GM21529 (cell line): ENCODE data around the gene NUDC.
"Not testable (repeated sequence)": the region's sequence is repeated elsewhere in the genome, so short reads cannot be mapped to it uniquely, and the experiment has no call there.

Experiments used
- ATAC-seq: cut with Tn5 transposase; IDR thresholded peaks from one replicate; pipeline ENCODE4 v1.9.1; 2021; ENCODE audit not compliant: unreplicated experiment

The NUDC gene

DNA sequence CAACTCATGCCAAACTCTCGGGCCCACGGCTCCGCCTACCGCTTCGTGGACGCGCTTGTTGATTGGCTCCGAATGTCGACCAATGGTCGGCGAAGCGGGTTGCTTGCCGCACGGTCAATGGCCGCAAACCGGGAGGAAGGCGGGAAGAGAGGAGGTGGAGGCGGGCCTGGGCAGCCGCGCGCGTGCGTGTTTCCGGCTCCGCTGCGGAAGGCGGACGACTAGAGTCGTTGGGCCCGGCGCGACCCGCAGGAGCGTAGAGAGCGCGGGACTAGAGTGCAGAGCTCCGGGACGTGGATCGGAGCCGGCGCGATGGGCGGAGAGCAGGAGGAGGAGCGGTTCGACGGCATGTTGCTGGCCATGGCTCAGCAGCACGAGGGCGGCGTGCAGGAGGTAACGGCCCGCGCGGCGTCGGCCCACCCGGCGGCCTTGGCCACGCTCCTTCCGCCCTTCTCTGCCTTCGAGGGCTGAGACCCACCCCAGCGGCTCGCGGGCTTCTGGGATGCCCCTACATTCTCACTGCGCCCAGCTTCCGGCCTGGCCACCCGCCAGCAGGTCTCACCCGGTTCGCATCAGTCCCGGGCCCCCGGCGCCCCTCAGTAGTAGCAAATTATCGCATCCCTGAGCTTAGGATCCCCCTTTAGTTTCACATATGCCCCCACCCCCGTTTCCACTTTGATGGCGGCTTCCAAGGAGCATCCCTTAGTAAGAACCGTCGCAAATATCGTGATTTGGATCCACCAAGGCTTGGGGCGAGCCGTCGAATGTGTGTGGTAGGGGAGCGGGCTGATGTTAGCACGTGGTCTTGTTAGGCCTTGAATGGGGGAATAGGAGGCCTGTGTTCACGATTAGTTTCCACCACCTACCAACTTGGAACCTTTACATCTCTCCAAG, at the start of gene NUDC:
Gene NUDC, plus strand, starts transcription at position 204 of the 891 bp plus-strand sequence. Its CDS starts 106 bp downstream, at position 310.
- ATAC-seq = peak; percentile 97

DNA sequence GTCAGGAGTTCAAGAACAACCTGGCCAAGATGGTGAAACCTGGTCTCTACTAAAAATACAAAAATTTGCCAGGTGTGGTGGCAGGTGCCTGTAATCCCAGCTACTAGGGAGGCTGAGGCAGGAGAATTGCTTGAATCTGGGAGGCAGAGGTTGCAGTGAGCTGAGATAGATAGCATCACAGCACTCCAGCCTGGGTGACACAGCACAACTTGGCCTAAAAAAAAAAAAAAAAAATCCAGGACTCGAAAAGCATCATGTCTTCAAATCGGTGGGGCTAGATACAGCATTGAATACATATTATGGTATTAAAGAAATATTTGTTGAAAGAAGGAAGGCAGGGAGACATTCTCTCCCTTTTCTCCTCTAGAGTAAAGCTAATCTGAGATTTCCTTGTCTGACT, 48.4 kb upstream of the NUDC start:
- not testable (repeated sequence) for ATAC-seq

DNA sequence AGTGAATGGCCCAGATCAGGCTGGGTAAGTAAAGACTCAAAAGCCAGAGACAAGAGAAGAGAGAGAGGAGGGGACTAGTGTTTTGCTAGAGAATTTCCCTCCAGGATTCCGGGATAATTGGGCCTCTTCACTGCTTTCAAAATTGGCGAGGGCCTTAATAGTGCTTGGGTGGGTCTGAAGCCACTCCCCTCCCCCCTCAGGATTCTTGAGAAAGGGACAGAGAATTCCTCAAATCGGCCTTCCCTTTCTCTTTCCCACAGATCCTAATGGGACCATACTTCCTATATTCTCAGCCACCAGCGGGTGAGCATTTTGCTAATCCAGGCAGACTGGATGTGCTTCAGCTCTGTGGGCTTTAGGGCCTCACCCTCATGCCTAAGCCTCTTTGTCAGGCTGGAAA, 46.6 kb upstream of the NUDC start:
- ATAC-seq = no peak

DNA sequence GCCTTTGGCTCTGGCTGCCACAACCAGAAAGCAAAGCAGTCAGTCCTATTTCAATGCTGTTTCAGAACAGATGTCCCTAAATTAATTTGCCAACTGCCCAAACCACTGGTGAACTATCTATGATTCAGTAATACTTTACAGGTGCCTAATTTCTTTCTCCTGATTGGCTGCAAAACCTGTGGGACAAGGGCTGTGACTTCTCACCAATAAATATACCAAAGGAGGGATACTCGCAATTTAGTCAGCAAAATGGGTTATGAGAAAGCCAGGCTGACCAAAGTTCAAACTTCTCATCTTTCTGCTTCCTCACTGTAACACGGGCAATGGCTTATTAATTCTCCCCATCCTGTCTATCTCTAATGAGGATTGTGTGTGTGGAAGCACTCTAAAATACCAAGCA, 44.2 kb upstream of the NUDC start:
- ATAC-seq = no peak

DNA sequence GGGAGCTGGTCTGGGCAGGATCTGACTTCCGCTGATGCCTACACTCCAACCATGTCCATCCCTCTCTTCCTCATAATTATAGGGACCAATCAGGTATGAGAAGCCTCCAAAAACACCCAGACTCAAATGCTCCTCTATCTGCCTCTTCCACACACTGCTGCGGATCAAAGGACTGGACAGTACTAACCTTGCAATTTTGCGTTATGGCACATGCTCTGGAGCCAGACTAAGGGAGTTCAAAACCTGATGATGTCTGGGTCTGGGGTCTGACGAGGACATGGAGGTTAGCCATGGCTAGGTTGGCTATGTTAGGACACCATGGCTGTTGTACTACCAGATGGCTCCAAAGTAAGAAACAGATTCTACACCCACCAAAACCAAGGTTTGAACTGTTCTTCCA, 41.8 kb upstream of the NUDC start:
- no peak for ATAC-seq

DNA sequence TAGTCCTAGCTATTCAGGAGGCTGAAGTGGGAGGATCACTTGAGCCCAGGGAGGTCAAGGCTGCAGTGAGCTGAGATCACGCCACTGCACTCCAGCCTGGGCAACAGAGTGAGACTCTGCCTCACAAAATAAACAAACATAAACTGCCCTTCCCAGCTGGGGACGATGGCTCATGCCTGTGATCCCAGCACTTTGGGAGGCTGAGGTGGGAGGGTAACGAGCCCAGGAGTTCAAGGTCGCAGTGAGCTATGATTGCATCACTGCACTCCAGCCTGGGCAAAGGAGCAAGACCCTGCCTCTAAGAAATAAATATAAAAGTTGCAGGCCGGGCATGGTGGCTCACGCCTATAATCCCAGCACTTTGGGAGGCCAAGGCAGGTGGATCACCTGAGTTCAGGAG, 39.9 kb upstream of the NUDC start:
- not testable (repeated sequence) for ATAC-seq

DNA sequence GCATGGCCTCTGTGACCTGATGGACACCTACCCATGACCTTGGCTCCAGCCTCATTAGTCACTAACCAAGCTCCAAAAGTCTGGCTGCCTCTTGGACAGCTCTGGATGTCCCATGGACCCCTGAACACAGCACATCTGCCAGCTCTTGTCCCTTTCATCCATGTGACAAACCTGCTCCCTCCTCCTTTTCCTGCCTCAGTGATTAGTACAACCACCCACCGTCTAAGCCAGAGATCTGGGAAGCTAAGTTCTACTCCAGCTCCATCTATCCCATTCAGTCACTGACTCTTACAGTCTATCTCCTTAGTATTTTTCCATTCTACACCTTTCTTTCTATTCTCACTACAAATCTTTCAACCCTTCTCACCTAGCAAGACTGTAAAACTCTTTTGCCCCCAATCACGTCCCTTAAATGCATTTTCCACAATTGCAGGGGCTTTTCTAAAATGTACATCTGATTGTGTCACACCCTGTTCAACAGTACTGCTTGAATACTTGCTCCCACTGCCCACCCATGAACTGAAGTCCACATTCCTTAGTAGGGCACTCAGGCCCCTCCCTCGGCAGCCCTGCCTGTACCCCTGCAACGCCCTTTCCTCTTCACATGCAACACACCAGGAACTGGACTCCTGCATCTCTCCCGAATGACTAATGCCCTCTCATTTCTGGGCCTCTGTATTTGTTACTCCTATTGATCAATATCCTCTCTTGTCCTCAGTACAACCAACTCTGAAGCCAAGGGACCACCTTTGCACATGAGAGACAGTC, 38.7 kb upstream of the NUDC start:
- no peak for ATAC-seq

DNA sequence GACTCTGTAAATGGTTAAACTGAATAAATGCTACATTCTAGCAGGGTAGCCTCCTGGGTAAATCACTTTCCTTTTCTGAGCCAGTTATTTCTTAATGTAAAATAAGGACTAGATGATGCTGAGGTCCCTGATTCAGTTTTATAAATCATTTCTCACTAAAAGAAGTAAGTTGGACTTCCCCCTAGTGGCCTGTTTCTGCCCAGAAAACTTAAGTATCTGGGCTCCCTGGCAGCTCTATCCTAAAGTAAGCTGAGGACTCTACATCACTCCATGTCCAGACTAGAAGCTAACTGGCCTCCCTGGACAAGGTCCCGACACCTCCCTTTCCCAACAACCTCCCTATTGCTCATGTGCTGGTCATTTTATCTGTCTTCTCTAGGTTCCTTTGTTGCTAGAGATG, 34.4 kb upstream of the NUDC start:
- no peak for ATAC-seq

DNA sequence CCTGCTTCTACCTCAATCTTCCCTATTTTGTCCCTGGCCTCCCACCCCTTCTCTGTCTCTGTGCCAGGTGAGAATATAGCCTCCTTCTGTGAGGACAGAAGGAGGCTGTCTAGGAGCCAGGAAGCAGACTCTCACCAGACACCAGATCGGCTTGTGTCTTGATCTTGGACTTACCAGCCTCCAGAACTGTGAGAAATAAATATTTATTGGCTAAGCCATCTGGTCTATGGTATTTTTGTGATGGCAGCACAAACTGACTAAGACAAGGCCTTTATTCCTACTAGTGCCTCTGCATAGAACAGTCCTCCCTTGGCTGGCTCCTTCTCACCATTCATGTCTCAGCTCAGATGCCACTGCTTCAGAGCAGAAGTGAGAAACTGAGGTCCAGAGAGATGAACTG, 33.3 kb upstream of the NUDC start:
- no peak for ATAC-seq

DNA sequence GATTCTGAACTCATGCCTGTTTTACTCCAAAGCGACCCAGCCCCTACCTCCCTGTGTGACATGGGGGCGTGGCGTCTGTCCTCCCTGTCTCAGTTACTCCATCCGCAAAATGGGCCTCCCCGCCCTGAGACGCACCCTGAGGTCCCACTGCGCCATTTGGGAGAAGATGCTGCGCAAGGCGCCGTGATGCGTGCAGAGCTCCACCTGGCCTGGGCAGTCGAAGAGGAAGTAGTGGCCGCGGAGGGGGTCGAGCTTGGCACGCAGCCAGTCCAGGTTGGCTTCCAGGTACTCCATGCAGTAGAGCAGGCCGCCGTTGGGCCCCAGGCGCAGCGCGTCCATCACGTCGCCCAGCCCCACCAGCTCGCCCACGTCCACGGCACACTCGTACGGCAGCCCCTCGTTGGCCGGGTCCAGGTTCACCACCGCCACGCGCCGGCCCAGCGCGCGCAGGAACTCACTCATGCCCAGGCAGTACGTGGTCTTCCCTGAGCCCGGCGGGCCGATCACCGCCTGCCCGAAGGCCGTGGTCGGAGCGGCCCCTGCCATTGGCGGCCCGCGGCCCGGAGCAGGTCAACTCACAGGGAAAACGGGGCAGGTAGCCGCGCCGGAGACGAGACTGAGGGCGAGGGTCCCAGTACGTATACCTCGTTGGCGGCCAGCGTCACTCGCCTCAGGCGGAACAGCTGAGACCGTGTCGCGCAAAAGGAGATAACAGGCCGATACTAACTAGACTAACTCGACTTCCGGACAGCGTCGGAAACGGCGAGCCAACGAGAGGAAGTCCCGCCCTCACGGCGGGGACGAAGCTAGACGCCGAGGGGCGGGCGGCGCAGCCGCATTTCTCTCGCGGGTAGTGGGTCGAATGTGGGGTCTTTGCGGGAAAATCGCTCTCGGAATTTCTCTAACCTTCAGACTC, 31.7 kb upstream of the NUDC start, which contains the start of gene GPN2:
Gene GPN2, minus strand, starts transcription at position 733 of the 916 bp plus-strand sequence. Its CDS starts 187 bp downstream, at position 546.
- ATAC-seq = peak; percentile 90

DNA sequence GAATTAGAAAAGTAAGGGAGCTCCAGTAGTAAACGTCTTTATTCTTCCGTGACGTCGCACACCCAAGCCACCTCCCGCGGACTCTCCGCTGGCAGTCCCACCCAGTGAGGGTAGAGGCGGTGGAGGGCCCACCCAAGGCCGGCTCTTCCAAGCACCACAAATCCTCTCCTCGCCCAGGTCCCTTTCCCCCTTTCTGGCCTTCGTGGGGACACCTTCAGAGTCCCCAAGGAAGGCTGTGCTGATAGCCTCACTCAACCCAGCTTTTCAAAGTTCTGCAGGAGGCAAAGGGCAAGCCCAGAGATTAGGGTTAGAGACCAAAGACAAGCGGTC, 31.1 kb upstream of the NUDC start:
- peak; percentile 14 for ATAC-seq

DNA sequence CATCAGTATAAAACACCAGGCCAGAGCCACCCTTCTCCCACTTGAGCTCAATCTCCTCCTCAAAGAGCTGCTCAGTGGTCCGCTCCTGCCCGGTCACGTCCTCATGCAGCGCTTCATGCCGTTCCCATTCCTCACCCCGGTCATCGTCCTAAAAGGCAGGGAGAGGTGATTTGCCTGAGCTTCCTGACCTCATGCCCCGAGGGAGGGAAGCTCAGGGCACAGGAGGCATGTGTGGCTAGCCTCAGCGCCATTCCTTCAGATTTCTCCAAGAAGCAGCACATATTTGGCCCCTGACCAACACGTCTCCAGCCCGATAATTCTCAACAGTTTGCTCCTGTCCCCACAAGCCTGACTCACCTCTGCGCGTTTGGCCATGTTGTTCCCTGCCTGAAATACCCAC, 27.3 kb upstream of the NUDC start:
- ATAC-seq = no peak

DNA sequence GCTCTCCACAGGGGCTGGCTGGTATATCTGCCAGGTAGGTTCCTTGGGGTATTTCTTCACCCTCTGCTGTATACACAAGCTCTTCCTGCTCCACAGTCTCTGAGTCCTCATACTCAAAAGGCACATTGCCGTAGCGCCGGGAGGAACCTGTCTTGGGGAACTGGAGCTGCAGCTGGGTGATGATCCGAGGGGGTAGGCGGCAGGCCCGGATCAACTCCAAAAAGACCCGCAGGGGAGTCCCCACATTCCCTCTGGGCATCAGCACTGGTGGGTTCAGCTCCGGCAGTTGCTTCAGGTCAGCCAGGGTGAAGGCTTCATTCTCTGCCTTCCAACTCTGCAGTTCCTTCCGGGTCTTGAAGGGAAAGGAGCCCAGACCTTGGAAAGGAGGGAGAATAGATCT, 24.2 kb upstream of the NUDC start:
- no peak for ATAC-seq

DNA sequence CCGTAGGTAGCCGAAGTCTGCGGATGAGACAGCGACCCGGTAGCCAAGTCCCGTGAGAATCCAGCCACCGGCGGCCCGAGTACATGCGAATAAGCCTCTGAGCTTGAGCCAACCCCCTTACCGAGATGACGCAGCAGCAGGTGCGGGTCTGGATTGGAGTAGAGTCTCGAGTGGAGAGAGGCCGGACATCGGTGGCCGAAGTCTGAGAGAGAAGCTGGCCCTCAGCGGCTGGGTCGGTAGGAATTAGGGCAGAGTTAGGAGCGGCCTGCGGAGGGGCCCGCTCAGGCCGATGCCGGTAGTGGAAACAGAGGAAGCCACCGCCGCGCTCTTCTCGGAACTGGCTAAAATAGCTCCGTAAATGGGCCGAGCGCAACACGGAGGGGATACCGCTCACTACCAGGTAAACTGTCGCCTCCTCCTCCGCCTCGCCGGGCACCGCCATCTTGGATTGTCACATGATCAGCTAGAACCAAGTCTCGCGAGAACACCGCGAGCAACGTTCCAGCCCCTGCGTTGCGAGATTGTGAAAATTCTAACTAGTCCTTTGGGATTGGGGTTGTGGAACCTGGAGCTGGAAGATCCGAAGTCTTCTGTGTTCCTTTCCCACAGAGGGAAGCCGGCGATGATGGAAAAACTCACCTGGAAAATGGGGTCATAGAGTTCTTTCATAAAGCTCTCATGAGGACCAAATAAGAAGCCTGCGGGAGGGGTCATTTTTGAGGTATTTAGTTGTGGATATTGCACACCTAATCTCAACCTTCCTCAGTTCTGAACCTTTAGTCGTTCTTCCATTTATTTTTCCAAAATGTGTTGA, 21.3 kb upstream of the NUDC start, which contains the start of gene GPATCH3:
Gene GPATCH3, minus strand, starts transcription at position 467 of the 814 bp plus-strand sequence. Its CDS starts 25 bp downstream, at position 442.
- peak; percentile 83 for ATAC-seq

DNA sequence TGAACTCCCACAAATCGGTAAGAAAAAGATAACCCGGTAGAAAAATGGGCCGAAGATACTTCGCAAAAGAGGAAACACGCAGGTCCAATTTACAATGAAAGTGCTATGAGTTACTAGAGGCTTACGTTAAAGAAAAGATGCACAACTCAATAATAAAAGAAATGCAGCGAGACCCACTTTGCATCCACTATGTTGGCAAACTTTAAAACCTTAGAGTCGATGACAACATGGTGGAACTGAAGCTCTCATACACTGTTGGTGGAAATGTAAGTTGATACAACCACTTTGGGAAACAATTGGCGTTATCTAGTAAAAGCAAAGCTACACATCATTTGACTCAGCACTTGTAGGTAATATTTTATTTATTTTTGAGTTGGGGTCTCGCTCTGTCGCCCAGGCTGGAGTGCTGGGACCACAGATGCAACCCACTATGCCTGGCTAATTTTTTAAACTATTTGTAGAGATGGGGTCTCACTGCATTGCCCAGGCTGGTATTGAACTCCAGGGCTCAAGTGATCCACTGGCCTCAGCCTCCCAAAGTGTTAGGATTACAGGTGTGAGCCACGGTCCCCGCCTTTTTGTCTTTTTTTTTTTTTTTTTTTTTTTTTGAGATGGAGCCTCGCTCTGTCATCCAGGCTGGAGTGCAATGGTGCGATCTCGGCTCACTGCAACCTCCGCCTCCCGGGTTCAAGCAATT, 20.6 kb upstream of the NUDC start:
- ATAC-seq = no peak

DNA sequence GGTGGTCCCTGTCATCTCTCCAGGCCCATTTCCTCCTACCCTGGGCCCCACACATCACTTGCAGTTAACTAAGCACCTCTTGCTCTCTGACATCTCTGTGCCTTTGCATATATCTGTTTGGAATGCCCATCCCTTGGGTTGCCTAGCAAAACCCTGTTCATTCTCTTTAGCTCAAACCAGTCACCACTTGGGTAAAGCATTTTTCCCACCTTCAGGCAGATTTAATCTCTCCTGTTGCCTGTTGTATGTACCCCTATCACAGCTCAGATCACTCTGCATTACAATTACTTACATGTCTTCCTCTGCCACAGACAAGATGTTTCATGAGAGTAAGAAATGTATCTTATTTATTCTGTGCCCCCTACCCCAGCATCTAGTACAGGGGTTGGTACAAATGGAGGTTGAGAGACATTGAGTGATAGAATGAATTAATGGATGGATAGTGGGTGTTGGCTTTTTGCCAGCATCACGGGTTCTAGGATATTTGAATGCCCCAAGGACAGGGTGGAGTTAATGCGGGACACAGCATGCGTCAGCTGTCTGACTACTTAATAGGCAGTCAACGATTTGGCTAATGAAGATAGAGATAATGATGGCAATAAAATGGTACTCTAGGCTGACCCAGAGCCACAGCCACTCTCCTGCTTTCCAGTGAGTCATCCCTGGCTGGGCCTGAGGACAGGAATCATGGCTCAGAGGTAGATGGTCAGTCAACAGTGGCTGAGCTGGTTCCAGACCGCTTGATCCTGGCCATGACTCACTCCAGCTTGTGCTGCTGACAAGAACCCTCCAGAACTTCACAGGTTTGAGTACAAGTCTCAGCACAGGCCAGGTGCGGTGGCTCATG, 14.2 kb upstream of the NUDC start:
- no peak for ATAC-seq

DNA sequence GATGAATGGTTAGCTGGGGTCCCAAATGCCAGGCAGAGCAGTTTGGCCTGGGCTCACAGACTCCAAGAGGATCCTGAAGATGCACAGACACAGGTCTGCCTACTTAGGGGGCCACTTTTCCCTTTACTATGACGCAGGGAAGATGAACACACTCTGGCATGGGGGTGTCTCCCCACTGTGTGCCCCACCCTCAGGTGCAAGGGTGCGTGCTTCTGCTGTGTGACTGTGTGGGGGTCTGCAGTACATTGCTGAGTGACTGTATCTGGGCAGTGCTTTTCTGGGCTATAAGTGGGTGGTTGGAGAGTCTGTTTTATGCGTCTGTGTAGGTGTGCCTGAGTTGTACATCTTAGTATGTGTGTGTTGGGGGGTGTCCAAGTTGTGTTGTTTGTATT, 11.6 kb upstream of the NUDC start:
- ATAC-seq = no peak

DNA sequence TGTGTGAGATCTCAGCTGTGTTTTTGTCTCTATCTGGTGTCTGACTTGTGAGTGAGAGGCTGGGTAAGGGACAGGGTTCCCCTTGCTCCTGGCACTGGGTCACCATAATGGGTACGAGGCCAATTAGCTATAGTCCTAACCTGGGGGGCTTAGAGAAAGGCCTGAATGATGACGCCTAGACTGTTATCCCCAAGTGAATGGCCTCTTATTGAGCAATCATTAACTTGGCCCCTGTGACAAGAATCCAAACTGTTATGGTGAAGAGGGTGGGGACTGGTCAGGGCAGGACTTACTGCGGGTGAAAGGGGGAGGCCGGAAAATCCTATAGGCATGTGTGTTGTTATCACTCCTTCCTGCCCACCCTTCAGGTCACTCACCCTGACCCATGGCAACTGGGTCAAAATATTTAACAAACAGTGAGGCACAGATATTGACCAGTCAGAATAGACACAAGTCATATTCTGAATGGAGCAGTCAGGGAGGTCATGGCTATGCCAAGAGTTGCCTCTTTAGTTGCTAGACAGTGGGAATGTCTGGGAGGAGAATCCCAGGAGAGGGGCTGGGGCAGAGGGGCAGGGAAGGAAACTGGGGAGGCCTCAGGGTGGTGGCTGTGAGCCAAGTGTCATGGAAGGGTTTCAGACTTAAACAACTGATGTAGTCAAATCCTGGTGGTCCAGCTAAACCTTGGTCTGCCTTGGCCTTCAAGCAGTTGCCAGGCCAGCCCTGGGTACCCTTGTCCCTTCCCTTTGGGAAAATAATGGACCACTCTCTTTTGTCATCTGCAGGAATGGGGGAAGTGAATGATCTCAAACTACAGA, 11.0 kb upstream of the NUDC start:
- no peak for ATAC-seq
